ENCODE measurements around the gene SPNS2.

Gene SPNS2, protein sequence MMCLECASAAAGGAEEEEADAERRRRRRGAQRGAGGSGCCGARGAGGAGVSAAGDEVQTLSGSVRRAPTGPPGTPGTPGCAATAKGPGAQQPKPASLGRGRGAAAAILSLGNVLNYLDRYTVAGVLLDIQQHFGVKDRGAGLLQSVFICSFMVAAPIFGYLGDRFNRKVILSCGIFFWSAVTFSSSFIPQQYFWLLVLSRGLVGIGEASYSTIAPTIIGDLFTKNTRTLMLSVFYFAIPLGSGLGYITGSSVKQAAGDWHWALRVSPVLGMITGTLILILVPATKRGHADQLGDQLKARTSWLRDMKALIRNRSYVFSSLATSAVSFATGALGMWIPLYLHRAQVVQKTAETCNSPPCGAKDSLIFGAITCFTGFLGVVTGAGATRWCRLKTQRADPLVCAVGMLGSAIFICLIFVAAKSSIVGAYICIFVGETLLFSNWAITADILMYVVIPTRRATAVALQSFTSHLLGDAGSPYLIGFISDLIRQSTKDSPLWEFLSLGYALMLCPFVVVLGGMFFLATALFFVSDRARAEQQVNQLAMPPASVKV

DNA sequence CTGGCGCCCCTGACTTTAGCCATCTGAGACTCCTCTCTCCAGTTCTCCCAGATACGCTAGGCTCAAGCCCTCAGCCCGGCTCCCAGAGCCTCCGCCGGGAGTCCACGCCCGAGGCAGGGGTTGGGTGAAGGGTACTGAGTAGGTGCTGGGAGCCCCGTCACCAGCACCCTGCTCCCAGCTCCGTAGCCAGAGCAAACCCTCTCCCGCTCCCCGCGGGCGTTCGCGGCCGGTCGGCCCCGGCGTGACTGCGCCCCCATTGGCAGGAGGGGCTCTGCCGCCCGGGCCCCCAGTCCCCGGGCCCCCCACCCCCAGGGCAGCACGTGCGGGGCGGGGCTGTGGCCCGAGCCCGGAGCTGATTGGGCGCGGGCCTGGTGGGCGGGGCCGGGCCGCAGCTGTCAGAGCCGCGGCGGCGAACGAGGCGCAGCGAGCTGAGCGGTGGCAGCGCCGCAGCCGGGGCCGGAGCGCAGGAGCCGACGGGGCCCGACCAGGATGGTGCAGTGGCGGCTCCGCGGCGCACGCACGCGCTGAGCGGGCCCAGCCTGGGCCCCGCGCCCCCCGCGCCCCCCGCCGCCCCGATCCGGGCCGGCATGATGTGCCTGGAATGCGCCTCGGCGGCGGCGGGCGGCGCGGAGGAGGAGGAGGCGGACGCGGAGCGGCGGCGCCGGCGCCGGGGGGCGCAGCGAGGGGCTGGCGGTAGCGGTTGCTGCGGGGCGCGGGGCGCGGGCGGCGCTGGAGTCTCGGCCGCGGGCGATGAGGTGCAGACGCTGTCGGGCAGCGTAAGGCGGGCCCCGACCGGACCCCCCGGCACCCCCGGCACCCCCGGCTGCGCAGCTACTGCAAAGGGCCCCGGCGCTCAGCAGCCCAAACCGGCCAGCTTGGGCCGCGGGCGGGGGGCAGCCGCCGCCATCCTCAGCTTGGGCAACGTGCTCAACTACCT, at the start of gene SPNS2:
TSS of gene SPNS2 (plus strand) at position 421 of the 937 bp plus-strand sequence. CDS start at position 588, 167 bp downstream.
- peak; percentile 42 to 55 for DNase-seq

DNA sequence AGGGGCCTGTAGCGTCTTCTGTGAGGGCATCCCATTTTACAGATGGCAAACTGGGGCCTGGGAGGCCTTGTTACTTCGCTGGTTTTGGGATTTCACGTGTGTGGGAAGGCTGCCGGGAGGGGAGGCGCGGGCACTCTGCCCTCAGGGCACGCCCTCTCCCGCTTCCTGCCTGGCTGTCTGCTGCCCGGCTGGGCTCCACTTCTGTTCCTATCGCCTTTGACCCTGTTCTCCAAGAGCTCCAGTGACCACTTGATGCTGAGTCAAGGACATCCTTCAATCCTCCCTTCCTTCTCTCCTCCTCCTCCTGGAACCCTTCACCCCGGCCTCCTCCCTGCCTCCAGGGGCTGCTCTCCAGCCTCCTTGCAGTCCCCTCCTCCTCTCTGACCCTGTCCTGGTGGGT, 48.9 kb upstream of the SPNS2 start:
- DNase-seq, result no peak

DNA sequence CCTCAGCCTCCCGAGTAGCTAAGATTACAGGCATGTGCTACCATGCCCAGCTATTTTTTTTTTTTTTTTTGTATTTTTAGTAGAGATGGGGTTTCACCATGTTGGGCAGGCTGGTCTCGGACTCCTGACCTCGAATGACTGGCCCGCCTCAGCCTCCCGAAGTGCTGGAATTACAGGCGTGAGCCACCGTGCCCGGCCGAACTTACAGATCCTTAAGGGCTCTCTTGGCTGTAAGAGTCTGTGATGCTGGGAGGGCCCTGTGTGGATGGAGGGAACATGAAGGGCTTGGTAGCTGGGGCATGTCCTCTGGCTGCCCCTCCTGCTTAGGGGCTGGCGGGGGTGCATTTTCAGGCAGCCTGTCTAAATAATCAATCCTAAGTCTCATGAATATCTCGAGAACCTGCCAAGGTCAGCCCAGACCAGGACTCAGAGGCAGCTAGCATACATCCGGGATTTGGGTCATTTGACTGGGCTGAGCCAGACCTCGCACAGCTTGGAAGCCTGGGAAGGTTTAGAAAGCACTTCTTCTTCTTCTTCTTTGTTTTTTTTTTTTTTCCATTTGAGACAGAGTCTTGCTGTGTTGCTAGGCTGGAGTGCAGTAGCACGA, 47.9 kb upstream of the SPNS2 start:
- DNase-seq, result no peak

DNA sequence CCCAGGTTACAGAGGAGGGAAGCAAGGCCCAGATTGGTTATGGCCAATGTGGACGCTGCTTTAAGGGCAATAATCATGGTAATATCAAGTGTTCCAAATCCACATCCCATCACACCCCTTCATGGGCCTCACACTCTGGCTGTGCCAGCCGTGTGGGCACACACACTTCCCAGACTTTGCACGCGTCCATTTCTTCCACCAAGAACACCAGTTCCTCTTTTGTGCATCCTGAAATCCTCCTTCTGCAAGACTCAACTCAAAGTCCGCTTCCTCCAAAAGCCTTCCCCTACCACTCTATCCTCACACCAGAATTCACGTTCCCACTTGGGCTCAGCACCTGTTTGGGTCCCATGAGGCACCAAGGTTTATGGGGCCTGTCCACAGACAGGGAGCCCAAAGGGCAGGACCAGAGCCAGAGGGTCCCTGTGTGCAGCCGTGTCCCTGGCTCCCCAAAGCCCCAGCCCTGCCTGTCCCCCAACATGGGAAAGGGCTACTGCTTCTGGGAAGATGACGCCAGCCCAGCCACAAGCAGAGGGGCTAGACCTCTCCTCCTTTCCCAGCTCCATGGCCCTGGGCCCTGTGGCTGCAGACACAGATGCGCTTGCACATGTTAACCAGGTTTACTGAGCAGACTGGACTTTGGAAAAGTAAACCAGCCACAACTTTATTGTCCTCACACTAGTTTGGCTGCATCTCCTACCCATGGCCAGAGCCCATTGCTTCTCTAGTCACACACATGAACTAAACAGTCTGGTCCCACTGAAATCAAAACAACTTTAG, 44.7 kb upstream of the SPNS2 start:
- DNase-seq, result no peak

DNA sequence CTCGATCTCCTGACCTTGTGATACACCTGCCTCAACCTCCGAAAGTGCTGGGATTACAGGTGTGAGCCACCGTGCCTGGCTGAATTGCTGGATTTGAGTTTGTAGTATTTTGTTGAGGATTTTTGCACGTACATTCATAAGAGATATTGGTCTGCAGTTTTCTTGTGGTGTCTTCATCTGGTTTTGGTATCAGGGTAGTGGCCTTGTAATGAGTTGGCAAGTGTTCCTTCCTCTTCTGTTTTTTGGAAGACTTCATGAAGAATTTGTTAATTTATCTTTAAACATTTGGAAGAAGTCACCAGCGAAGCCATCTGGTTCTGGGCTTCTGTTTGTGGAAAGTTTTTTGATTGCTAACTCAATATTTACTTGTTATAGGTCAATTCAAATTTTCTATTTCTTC, 38.0 kb upstream of the SPNS2 start:
- no peak for DNase-seq

DNA sequence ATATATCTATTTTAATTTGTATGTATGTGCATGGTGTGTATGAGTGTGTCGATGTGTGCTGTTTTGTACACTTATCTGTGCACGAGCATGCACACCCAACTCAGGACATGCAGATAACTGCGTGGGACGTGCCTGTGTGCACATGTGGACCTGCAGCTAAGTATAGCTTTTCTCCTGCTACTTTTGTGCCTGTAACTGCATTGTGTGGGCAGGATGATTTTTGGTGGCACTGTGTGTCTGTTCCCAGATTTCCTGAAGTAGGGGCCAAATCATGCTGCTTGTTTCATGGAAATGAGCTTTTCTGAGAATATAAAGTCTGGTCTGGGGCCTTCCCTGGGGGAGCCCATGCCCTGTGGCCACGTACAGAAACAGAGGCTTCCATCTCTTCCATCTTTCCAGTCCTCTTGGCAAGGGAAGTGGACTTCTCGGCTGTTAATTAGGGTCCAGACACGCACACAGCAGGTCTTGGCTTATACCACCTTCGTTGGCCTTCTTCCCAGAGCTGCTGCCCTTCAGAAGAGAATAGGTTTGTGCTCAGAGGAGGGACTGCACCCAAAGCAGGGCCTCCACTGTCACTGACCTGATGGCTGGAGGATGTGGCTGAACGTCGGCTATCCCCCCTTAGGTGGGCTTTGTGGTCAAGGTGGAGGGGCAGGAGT, 34.7 kb upstream of the SPNS2 start:
- no peak for DNase-seq

DNA sequence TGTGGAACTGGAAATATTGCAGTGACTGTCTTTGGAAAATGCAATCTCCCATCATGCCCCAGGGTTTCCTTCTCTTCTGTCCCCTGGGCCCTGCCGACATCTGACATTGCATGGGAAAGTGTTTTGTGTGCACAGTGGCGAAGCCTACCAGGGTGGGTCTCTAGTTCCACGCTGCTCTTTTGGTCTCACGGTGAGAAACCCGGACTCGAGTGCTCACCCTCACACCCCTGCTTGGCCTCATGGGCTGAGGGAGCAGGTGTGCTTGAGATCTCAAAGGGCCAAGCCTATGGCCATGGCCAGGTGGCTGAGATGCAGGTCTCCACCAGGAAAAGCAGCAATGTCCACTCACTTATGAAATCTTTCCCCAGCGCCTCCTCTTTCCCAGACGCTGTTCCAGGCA, 32.9 kb upstream of the SPNS2 start:
- DNase-seq, result no peak

DNA sequence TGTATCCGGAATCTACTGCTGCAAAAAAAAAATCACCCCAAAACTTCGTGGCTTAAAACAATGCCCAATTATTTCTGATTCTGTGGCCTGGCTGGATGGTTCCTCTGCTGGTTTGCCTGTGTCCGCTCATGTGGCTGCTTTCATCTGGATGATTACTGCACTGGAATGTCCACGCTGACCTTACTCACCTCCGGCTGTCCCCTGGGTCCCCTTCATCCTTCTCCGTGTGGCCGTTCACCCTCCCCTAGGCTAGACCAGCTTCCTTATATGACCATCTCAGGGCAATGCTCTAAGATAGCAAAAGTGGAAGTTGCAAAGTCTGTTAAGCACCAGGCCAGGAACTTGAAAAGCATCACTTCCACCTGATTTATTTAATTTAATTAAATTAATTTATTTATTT, 31.4 kb upstream of the SPNS2 start:
- DNase-seq, result no peak

DNA sequence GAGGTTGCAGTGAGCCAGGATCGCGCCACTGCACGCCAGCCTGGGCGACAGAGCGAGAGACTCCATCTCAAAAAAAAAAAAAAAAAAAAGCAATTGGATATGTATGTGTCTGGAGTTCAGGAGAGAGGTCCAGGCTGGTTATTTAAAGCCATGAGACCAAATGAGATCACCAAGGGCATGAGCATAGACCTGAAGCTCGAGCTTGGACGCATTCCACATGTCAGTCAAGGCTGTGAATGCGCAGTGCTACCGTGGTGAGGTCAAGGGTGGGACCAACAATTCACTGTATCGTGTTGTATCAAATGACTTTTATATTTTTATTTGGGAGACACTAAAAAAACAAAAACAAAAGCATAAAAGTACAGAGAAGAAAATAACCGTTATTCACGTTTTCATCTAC, 29.1 kb upstream of the SPNS2 start:
- DNase-seq, result no peak

DNA sequence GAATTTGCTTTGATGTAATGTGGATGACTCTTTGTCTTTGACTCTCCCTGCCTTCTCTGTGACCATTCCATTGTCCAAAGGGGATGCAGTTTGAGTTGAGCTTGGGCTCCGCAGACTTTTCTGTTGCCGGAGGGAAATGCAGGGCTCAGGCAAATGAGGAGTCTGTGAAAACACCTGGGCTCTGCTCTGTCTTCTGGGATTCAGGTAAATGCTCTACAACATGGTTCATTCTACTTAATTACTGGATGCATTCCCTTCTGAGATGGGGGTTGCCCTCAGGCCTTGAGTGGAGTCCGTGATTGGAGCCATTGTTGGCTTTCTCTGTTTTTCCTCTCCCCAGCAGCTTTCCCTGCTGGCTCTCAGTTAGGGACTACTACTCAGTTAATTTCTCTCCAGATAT, 26.4 kb upstream of the SPNS2 start:
- no peak for DNase-seq

DNA sequence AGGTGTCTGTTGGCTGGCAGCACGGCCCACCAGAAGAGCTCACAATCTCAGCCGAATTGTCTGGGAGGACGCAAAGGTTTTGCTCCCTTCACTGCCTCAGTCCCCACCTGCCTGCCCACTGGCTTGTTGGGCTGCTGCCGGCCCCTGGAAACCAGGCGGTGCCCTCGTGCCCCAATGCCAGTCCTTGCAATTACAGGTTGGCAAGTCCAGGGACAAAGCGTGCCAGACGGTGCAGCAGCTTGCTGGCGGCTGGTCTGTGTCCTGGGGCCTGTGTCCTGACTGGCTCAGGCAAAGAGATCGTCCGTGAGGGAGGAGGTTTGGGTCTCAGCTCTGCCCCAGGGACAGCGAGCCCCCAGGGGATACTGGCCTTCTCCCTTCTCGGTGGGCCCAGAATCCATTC, 24.6 kb upstream of the SPNS2 start:
- DNase-seq, result no peak

DNA sequence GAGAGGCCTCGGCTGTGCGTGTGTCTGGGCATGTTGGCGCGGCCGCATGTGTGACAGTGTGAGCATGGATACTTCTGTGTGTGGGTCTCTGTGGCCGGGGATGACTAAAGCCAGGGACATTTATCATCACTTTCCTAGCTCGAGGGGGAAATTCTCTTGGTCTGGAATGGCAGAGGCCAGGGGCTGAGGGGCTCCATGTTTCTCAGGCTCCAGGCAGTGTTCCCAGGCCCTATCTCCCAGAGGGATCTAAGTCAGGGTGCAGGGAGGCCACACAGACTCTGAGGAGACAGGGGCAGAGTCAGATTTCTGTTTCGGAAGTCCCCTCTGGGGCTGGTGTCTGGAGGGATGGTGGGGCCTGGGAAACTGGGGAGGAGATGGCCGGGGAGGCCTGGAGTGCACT, 23.7 kb upstream of the SPNS2 start:
- no peak for DNase-seq

DNA sequence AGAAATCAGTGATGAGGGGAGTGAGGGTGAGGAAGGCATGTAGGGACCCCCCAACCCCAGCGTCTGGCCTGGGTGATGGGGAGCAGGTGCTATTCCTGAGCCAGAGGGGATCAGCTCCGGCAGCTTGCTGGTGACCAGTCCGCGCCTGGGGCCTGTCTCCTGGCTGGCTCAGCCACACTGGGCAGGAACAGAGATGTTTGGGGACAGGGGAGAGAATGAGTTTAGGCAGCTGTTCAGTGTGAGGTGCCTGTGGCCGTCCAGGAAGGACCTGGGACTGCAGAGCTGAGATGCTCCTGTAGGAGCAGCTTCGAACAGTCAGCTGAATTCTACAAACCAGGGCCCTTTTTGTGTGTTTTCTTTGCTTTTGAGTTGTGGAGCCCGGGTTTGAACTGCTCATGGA, 23.2 kb upstream of the SPNS2 start:
- no peak for DNase-seq

DNA sequence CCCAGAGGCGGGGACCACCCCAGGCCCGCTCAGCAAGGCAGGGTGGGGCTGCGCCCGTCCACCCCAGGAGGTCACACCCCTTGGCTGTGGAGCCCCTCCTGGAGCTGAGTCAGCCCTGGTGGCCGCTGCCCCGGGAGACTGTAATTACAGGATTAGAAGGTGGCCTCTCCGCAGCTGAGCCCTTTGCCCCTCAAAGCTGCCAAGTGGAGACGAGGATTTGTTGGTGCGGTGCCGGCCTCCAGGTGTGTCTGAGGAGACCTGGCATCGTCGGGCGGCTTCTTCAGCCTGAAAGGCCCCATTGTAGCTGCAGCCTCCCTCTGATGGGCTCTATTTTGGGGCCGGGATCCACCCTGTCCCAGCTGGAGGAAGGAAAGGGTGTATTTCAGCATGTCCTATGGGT, 22.7 kb upstream of the SPNS2 start:
- no peak for DNase-seq

DNA sequence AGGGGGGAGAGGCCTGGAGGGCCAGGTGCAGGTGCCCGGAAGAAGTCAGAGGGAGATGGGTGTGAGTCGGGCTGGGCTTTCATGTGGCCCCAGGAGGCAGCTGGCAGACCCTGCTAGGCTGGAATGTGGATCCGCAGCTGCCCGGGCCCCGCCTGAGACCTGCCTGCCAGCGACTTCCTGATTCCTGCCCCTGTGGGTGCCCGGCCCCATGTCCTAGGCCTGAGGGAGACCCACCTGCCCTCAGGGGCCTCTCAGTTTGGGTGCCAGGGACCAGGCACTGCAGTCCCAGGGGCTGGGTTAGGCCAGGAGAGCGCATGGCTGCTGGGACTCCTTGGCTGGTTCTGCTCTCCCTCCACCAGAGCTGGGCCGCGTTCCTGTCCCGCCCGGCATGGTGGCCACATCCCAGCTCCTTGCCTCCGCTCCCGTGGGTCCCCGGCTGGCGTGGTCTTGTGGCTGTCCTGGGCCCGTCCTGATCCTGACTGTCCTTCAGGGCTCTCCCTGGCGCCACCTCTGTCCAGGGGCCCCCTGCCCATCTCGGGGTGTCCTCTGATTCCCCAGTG, 22.1 kb upstream of the SPNS2 start:
- no peak for DNase-seq

DNA sequence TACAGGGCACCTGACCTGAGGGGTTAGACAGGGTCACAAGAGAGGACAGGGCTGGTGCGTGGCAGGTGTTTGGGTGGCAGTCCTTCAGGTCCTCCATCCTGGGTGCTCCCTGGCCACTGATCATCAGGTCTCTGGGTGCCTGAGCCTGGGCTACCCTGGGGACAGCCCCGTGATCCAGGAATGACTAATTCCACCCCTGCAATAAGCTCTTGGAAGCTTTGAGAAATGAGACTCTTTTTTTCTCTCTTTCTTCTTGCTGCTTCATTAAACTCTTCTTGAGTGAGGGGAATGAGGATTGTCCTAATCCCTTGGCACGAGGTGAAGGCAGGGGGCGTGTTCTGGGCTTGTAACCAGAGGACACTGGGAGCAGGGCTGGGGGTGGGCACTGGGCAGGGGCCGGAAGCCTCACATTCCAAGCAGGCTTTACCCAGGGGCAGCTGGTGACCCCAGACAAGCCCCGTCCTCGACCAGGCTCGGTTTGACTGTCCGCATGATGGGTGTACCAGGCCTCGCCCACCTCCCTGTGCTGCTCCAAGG, 21.4 kb upstream of the SPNS2 start:
- no peak for DNase-seq

DNA sequence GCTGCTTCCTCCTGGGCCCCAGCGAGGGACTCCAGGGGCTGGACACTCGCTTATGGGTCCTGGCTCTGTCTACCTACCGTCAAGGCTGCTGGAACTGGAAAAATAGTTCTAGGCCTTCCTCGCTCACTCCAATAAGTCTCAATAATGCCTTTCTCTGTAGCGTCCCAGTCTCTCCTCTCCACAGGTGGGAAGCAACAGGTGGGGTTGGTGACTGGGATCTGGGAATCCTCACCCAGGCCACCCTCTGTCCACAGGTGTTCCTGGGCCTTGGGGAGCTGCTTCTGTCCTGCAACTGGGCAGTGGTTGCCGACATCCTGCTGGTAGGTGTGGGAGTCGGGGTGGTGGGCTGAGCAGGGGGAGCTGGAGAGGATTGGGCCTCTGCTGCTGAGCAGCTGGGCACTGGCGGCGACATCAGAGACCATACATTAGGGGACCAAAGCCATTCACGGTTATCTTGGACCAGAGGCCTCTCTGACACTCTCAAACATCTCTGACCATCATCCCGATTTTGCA, 20.3 kb upstream of the SPNS2 start:
- no peak for DNase-seq

DNA sequence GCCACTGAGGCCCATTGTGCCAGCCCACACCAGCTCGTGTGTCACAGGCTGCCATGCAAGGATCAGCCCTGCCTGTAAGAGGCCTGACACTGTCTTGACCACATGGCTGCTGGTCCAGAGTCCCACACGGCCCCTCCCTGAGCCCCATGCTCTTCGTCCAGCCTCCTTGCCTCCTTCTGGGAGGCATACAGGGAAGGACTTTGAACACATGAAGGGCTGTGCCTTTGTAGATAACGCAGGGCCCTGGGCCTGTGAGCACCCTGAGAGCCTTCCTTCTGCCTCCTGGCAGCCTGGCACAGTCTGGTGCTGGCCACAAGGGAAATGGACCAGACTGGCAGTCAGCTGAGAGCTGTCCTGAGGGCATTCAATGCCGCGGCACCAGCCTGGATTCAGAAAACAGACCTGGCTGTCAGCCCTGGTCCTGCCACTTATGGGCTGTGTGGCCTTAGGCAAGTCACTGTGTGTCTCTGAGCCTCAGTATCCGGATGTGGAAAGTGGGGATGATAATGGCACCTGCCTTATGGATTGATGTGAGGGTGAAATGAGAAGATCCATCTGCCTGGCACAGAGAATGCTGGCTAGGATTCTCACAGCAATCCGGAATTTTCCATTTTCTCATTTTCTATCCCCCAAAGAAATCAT, 19.2 kb upstream of the SPNS2 start:
- DNase-seq, result no peak

DNA sequence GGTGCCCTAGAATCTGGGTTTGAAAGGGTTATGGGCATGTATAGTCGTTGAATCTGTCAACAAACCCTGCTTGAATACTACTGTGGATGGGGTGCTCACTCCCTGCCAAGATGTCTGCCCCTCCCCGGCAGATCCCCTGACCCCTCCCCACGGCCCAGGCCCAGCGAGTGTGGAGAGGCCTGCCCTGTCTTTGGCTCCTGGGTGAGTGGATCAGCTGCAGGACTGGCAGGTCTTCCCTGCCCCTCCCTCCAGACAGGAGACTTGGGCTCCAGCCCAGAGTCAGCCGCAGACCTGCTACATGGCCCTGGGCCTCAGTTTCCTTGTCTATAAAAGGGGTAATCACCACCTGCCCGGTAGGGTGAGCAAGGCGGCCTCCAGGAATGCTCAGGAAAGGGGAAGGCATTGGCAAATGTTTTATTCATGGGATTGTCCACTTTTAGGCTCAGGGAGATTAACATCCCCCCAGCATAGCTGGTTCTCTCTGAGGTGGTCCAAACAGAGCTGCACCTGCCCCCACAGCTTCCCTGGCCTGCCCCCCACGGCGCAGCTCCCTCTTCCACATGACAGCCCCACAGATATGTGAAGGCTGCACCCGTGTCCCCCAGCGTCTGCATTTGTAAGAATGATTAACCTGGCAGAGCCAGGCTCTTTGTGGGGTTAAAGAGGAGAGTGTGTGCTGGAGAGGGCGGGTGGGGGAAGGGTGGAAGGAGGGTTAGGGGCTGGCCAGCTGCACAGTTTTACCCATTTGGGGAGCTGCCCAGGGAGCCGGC, 18.5 kb upstream of the SPNS2 start:
- DNase-seq, result no peak

Measured in stimulated activated CD4-positive, alpha-beta T cell treated with anti-CD3 and anti-CD28 coated beads, Interleukin-2, amount 100 ng/mL, for 48 hours (primary cell).